ENCODE measurements around the gene CNTF. TPM values are rescaled to one million over a fixed set of nuclear protein-coding genes. Genes with fewer than 3 reads are reported as not detected.

The CNTF gene
- polyA plus RNA-seq, 3 donors, result 2.1 TPM; not detected in 2

GRCh38 chr11:58658623-58659022 lies 36.2 kb downstream of the CNTF start:
- Histone ChIP-seq H2AFZ (ENCODE audit: insufficient read depth, low read depth, low read length, poor library complexity, severe bottlenecking) (no peak overlapping the region), H3K4me1 (ENCODE audit: control insufficient read depth in 1 of 2, insufficient read depth in 2 of 2, low read length in 2 of 2) (no peaks in the 10 kb centered on the region), H3K27ac (ENCODE audit: low read depth in 1 of 2, low read length in 2 of 2) (no peak overlapping the region), H3K79me2 (ENCODE audit: insufficient read depth, low read length) (no peaks in the 10 kb centered on the region), H3K36me3 (replicated peaks in 1 of 2; ENCODE audit: control insufficient read depth in 1 of 2, insufficient read depth in 2 of 2, low read length in 2 of 2) (no peaks in the 10 kb centered on the region), H3K4me3 (replicated peaks in 1 of 3; ENCODE audit: low read depth in 2 of 3, low read length in 3 of 3) (no peak overlapping the region), H3K9me3 (replicated peaks in 1 of 2; ENCODE audit: control insufficient read depth in 1 of 2, insufficient read depth in 1 of 2, low read length in 2 of 2) (peaks cover 0 to 5% of the 10 kb centered on the region in 2 donors), H3K27me3 (ENCODE audit: control insufficient read depth in 2 of 2, insufficient read depth in 2 of 2, low read length in 2 of 2) (no peaks in the 10 kb centered on the region), H3K9ac (ENCODE audit: insufficient read depth, low read length, poor library complexity, severe bottlenecking) (no peak overlapping the region), H3K4me2 (replicated peaks; ENCODE audit: extremely low read depth, low read length, poor library complexity, severe bottlenecking) (no peak overlapping the region), H4K20me1 (ENCODE audit: insufficient read depth, low read length) (no peaks in the 10 kb centered on the region)
- H3K9me3 Mint-ChIP-seq, result peaks cover 0 to 10% (median 6%) of the 10 kb centered on the region in 7 donors
- H3K27me3 Mint-ChIP-seq (ENCODE audit: low read depth in 3 of 3), result peaks cover 0 to 2% (median 0%) of the 10 kb centered on the region in 3 donors
- 100% methylated on average over 1 of the region's 3 CpGs for WGBS (ENCODE audit: insufficient coverage)
- no peak for DNase-seq
- TF ChIP-seq, protein P1, sequence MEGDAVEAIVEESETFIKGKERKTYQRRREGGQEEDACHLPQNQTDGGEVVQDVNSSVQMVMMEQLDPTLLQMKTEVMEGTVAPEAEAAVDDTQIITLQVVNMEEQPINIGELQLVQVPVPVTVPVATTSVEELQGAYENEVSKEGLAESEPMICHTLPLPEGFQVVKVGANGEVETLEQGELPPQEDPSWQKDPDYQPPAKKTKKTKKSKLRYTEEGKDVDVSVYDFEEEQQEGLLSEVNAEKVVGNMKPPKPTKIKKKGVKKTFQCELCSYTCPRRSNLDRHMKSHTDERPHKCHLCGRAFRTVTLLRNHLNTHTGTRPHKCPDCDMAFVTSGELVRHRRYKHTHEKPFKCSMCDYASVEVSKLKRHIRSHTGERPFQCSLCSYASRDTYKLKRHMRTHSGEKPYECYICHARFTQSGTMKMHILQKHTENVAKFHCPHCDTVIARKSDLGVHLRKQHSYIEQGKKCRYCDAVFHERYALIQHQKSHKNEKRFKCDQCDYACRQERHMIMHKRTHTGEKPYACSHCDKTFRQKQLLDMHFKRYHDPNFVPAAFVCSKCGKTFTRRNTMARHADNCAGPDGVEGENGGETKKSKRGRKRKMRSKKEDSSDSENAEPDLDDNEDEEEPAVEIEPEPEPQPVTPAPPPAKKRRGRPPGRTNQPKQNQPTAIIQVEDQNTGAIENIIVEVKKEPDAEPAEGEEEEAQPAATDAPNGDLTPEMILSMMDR (IDR thresholded peaks at IDR 0.05), result no peak
- no peak overlapping the region for H3K27ac Mint-ChIP-seq
- peaks cover 4% of the 10 kb centered on the region for H3K4me1 Mint-ChIP-seq
- no peaks in the 10 kb centered on the region for H3K36me3 Mint-ChIP-seq
- H3K4me3 Mint-ChIP-seq, result no peak overlapping the region
- intact Hi-C loops (cut with micrococcal nuclease), result loop anchor here in 1 of 2 donors (10.0 kb wide), 2 partner anchors 246 to 406 kb away; no protein-coding TSS in a partner anchor

DNA sequence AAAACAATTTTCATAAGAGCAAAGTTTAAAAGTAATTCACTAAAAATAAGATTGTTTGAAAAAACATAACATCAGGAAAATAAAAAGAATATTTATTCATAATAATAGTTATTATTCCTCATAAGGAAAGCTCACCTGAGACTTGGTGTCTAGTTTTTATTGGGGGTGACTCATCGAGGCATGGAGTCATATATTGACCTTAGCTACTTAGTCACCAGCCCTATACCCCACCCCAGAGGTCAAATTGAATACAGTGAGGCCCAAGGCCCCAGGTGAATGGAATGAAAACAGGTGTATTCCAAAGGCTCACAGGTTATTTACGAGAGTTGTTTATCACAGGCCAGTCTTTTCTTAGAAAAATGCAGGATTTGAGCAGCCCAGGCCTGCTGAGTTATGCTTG lies 36.9 kb downstream of the CNTF start:
- intact Hi-C loops (cut with micrococcal nuclease), result loop anchor here in 1 of 2 donors (10.0 kb wide), 2 partner anchors 245 to 405 kb away; no protein-coding TSS in a partner anchor
- no CpG with 5 or more reads among the region's 2 CpGs for WGBS (ENCODE audit: insufficient coverage)
- H3K4me3 Mint-ChIP-seq, result no peak overlapping the region

More for the DNA sequence above, 36.9 kb downstream of the CNTF start:
- no peak for DNase-seq
- Histone ChIP-seq H3K36me3 (replicated peaks in 1 of 2; ENCODE audit: control insufficient read depth in 1 of 2, insufficient read depth in 2 of 2, low read length in 2 of 2) (no peaks in the 10 kb centered on the region), H3K9me3 (replicated peaks in 1 of 2; ENCODE audit: control insufficient read depth in 1 of 2, insufficient read depth in 1 of 2, low read length in 2 of 2) (peaks cover 0 to 5% of the 10 kb centered on the region in 2 donors), H3K27ac (ENCODE audit: low read depth in 1 of 2, low read length in 2 of 2) (no peak overlapping the region), H3K4me2 (replicated peaks; ENCODE audit: extremely low read depth, low read length, poor library complexity, severe bottlenecking) (no peak overlapping the region), H3K4me3 (replicated peaks in 1 of 3; ENCODE audit: low read depth in 2 of 3, low read length in 3 of 3) (no peak overlapping the region), H3K27me3 (ENCODE audit: control insufficient read depth in 2 of 2, insufficient read depth in 2 of 2, low read length in 2 of 2) (no peaks in the 10 kb centered on the region), H2AFZ (ENCODE audit: insufficient read depth, low read depth, low read length, poor library complexity, severe bottlenecking) (no peak overlapping the region), H4K20me1 (ENCODE audit: insufficient read depth, low read length) (no peaks in the 10 kb centered on the region), H3K9ac (ENCODE audit: insufficient read depth, low read length, poor library complexity, severe bottlenecking) (no peak overlapping the region), H3K4me1 (ENCODE audit: control insufficient read depth in 1 of 2, insufficient read depth in 2 of 2, low read length in 2 of 2) (no peaks in the 10 kb centered on the region), H3K79me2 (ENCODE audit: insufficient read depth, low read length) (no peaks in the 10 kb centered on the region)
- Mint-ChIP-seq H3K9me3 (peaks cover 0 to 10% (median 6%) of the 10 kb centered on the region in 7 donors), H3K36me3 (no peaks in the 10 kb centered on the region), H3K4me1 (no peaks in the 10 kb centered on the region), H3K27me3 (ENCODE audit: low read depth in 3 of 3) (peaks cover 0 to 2% (median 0%) of the 10 kb centered on the region in 3 donors), H3K27ac (no peak overlapping the region)
- TF ChIP-seq, protein P1 (IDR thresholded peaks at IDR 0.05), result no peak

Measured in CD14-positive monocyte (primary cell).